GDM1 (cell line): Measurements from ENCODE around the gene SAAL1.
"Not testable (repeated sequence)": the region's sequence is repeated elsewhere in the genome, so short reads cannot be mapped to it uniquely, and the experiment has no call there.

ENCODE experiments used
- DNase-seq: peaks from one replicate; lab custom pipeline; 2025; lab: John Stamatoyannopoulos, UW

SAAL1 gene

DNA sequence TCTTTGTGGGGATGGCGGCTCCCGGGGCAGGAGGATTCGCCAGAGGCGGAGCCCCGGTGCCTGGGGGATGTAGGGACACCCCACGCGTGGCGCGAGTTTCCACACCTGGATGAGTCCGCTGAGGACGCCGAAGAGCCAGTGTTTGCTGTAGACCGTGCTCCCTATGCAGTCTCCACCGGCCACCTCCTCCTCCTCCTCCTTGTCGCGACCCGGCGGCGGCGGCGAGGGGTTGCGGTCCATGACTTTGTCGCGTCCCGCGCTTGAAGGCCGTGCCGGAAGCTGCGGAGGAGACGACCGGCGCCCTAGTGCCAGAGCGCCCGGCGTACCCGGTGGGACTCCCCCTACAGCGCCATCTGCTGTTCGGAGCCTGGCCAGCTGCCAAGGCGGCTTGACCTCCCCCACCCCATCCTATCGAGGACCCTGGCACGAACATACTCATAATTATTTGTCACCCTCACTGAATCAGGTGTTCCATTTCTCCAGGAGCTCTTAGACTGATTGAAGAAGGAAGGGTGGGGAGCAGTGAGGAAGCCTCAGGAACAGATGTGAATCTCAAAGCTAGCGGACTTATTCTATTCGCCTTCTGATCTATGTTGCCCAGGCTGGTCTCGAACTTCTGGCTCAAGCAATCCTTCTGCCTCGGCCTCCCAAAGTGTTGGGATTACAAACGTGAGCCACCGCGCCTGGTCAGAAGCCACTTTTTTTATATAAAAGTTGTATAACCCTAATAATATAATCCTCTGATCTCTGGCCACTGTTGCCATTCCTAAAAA, at the start of gene SAAL1:
TSS of gene SAAL1 (minus strand) at position 281 of the 773 bp plus-strand sequence. CDS start at position 240, 41 bp downstream.
- peak; percentile 82 for DNase-seq

DNA sequence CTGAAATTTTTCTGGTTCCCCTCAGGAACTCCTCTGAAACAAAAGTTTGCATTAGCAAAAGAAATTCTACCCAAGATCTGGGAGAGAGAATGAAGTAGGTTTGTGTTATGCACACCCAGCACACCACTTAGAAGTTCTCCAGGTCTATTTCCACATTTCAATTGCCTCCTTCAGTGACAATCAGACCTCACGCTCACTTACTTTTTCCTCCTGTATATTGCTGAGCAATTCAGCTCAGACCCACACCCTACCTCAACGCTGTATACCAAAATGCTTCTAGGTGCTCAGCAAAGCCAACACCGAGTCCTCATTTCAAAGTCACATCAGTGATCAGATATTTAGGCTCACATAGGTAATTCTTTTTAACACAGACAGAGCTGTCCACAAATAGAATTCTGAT, 45.7 kb upstream of the SAAL1 start:
- DNase-seq = no peak

DNA sequence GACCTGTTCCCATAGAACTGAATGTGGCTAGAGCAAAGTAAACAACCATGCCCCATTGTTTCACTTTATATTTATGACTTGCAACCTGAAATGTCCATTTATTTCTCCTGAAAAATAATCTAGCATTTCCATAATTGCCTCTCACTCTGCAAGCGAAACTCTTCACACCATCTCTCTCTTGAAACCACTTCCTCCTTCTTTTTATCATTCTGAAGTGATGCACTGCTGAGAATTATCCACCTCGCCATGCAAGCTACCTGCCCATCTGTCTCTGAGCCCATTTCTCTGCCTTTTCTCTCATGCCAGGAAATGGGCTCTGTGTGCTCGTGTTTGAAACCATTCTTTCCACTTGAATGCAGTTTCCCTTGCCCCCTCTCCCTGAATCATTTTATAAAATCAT, 40.0 kb upstream of the SAAL1 start:
- DNase-seq = no peak

DNA sequence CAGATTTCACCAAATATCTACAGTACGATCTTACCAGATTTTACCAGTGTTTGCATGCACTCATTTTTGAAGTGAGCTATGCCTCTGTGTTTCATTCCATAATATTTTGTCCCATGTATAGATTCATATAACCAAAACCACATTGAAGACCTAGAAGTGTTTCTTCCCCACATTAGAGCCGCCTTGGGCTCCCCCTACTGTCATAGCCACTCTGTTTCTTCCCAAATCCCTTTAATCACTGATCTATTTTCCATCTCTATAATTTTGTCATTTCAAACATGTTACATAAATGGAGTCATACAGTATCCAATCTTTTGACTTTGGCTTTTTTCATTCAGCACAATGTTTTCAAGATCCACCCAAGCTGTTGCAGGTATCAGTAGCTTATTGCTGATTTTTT, 39.1 kb upstream of the SAAL1 start:
- DNase-seq = no peak

DNA sequence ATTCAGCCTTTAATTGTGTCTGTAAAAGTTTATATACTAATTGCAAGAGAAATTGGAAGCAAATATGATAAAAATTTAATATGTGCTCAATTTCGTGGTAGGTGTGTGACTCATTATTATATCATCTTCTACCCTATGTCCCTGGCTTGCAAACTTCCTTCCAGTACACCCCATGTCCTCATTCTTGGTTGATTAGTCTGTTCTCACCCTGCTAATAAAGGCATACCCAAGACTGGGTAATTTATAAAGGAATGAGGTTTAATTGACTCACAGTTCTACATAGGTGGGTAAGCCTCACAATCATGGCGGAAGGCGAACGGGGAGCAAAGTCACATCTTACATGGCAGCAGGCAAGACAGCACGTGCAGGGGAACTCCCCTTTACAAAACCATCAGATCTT, 38.4 kb upstream of the SAAL1 start:
- DNase-seq = no peak

- no peak for DNase-seq
These were observed 34.3 kb upstream of the SAAL1 start for GRCh38 chr11:18140145-18140544.

DNA sequence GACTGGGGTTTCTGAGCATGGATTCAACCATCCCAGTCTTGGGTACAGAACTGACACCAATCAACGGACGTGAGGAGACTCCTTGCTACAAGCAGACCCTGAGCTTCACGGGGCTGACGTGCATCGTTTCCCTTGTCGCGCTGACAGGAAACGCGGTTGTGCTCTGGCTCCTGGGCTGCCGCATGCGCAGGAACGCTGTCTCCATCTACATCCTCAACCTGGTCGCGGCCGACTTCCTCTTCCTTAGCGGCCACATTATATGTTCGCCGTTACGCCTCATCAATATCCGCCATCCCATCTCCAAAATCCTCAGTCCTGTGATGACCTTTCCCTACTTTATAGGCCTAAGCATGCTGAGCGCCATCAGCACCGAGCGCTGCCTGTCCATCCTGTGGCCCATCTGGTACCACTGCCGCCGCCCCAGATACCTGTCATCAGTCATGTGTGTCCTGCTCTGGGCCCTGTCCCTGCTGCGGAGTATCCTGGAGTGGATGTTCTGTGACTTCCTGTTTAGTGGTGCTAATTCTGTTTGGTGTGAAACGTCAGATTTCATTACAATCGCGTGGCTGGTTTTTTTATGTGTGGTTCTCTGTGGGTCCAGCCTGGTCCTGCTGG, 31.4 kb upstream of the SAAL1 start:
- DNase-seq = no peak

DNA sequence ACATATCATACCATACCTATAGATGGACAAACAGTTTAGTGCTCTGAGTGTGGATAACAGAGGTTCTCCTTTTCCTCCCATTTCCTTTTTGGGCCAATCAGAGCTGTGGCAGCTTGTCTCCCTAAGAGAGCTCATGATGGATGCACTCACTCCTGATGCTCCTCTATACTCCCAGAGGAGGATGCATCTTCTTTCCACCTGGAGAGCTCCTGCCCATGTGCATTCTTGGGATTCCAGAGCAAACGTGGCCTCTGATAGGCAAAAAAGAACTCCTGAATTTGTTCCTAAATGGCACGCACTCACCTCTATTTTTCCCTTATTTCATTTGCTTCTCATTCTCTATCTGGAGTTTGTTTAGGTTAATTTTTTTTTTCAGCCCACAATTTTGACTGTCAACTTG, 29.4 kb upstream of the SAAL1 start:
- no peak for DNase-seq

DNA sequence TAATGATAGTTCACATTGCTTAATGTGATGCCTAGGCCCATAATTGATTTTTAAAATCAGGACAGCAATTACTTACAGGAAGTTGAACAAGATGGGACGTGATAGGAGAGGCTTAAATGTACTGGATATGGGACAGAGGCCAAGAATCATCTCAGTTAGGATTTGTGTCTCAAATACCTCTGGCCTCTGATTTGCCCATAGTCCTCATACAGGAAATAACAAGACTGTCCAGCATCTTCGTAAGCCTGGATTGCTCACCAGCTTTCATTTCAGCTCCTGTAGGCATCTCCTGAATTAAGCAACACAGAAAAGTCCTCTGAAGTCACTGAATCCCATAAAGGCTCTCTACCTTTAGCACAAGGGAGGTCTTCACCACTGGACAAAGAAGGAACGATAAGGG, 26.5 kb upstream of the SAAL1 start, which contains the start of gene MRGPRX3:
TSS of gene MRGPRX3 (plus strand) at position 231 of the 400 bp plus-strand sequence. CDS start 4,632 bp downstream, outside the sequence.
- DNase-seq = no peak

- not testable (repeated sequence) for DNase-seq
These were observed 25.2 kb upstream of the SAAL1 start for GRCh38 chr11:18131115-18131514.

DNA sequence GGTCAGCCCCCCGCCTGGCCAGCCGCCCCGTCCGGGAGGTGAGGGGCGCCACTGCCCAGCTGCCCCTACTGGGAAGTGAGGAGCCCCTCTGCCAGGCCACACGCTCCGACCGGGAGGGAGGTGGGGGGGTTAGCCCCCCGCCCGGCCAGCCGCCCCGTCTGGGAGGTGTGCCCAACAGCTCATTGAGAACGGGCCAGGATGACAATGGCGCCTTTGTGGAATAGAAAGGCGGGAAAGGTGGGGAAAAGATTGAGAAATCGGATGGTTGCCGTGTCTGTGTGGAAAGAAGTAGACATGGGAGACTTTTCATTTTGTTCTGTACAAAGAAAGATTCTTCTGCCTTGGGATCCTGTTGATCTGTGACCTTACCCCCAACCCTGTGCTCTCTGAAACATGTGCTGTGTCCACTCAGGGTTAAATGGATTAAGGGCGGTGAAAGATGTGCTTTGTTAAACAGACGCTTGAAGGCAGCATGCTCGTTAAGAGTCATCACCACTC, 15.5 kb upstream of the SAAL1 start:
- DNase-seq = not testable (repeated sequence)

- DNase-seq = peak; percentile 37
These were observed 9.7 kb upstream of the SAAL1 start for GRCh38 chr11:18115360-18116127.

- no peak for DNase-seq
These were observed 5.1 kb upstream of the SAAL1 start for GRCh38 chr11:18111005-18111404.

GRCh38 chr11:18108254-18108653, 2.4 kb upstream of the SAAL1 start:
- no peak for DNase-seq

- DNase-seq = no peak
These were observed 806 bp upstream of the SAAL1 start for GRCh38 chr11:18106688-18107087.

DNA sequence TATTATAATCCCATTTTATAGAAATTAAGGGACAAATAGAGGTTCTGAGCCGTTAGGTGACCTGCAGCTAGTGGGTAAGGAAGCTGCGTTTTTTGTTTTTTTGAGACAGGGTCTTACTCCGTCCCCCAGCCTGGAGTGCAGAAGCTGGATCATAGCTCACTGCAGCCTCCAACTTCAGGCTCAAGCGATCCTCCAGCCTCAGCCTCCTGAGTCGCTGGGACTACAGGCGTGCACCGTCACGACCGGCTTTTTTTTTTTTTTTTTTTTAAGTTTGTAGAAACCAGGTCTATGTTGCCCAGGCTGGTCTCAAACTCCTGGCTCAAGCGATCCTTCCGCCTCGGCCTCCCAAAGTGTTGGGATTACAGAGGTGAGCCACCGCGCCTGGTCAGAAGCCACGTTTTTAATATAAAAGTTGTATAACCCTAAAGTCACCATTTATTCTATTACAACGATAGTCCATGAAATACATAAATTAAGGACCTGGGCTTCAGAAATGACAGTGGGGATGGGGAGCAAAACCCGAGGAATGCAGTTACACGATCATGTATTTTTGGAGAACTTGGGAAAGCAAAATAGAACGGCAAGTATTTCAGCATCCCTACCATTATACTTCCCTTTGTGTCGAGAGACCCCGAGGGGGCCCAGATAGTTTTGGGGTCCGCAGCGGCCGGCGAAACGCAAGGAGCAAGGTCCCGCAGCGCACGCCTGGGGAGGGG, 638 bp downstream of the SAAL1 start:
- no peak for DNase-seq

GRCh38 chr11:18100926-18101656, 4.8 kb downstream of the SAAL1 start:
- no peak for DNase-seq

GRCh38 chr11:18093959-18094358, 11.9 kb downstream of the SAAL1 start:
- DNase-seq = no peak

GRCh38 chr11:18091731-18092130, 14.2 kb downstream of the SAAL1 start:
- no peak for DNase-seq

GRCh38 chr11:18088966-18089365, 16.9 kb downstream of the SAAL1 start:
- DNase-seq = no peak

GRCh38 chr11:18088366-18088765, 17.5 kb downstream of the SAAL1 start:
- DNase-seq = no peak
